ENCODE measurements around the gene PM20D1.

GRCh38 chr1:205827623-205828022 is 22.3 kb downstream of the PM20D1 start:
- TF ChIP-seq CTCF (conservative IDR thresholded peaks at IDR 0.05): peak; percentile 65
- TF ChIP-seq ZFX (IDR thresholded peaks at IDR 0.05): no peak
